Esophagus squamous epithelium (tissue), 5 donors: ENCODE results near the gene MEF2D. TPM values are rescaled to one million over a fixed set of nuclear protein-coding genes. Genes with fewer than 3 reads are reported as not detected.

Experiments
- DNase-seq: peaks from one replicate; lab custom pipeline; 2025; lab: John Stamatoyannopoulos, UW
- H3K27ac ChIP-seq, 4 donors: fragments of 200-600 bp; sonication (generic); one replicate each; pipeline ENCODE4 v1.5.1; 2016 to 2019; ENCODE audit warnings: mild to moderate bottlenecking in 1 of 4
- H3K27me3 ChIP-seq, 4 donors: fragments of 200-600 bp; sonication (generic); 1 replicate in 3 of 4; 2 replicates in 1 of 4; pipeline versions ENCODE4 v1.5.1 to v1.6.0; 2017 to 2021; ENCODE audit warnings: antibody characterized with exemption in 1 of 4
- H3K36me3 ChIP-seq, 3 donors: fragments of 200-600 bp; sonication (generic); one replicate each; pipeline ENCODE4 v1.5.1; 2016 to 2019
- H3K4me1 ChIP-seq, 3 donors: fragments of 200-600 bp; sonication (generic); one replicate each; pipeline ENCODE4 v1.5.1; 2017 to 2019
- H3K4me3 ChIP-seq, 4 donors: fragments of 200-600 bp; sonication (generic); 1 replicate in 3 of 4; 2 replicates in 1 of 4; pipeline ENCODE4 v1.5.1; 2016 to 2019; ENCODE audit warnings: mild to moderate bottlenecking in 2 of 4, moderate library complexity in 1 of 4
- H3K9me3 ChIP-seq, 3 donors: fragments of 200-600 bp; sonication (generic); one replicate each; pipeline ENCODE4 v1.5.1; 2016 to 2019
- POLR2A ChIP-seq, 4 donors: fragments of 450-650 bp; IDR thresholded peaks; one replicate each; pipeline ENCODE4 v1.6.1; 2017; ENCODE audit warnings: antibody characterized with exemption in 4 of 4, mild to moderate bottlenecking in 4 of 4, moderate library complexity in 3 of 4
- WGBS, 2 donors: methylation state at CpG; one replicate each; pipeline ENCODE4 v1.1.5; 2018; 5-methylcytosine and 5-hydroxymethylcytosine counted together
- intact Hi-C: fragments of 100-400 bp; cut with DNase I; formaldehyde crosslinking; loops from one replicate; pipeline ENCODE4 v1.15.0; 2022
- total RNA-seq, 4 donors: library from RNA; depleted of rRNA; stranded (reverse); fragments of >200 nt; gene quantifications; one replicate each; pipeline ENCODE4 v1.1.0, GENCODE V29; 2016
- TF ChIP-seq, protein P1 (sequence below), 6 experiments: fragments of 450-650 bp in 4 of 6; fragments of 200-600 bp in 2 of 6; sonication (generic) in 2 of 6; IDR thresholded peaks; one replicate each; pipeline ENCODE4 v1.5.1; 2016 to 2019; ENCODE audit warnings: antibody characterized with exemption in 6 of 6, mild to moderate bottlenecking in 4 of 6, moderate library complexity in 4 of 6
- donor health status: DM: yes; HTN: yes; CAD: no.

MEF2D gene
- total RNA-seq, 4 donors from 2014 or later, result 9.1 to 30.1 (median 12.1) TPM

DNA sequence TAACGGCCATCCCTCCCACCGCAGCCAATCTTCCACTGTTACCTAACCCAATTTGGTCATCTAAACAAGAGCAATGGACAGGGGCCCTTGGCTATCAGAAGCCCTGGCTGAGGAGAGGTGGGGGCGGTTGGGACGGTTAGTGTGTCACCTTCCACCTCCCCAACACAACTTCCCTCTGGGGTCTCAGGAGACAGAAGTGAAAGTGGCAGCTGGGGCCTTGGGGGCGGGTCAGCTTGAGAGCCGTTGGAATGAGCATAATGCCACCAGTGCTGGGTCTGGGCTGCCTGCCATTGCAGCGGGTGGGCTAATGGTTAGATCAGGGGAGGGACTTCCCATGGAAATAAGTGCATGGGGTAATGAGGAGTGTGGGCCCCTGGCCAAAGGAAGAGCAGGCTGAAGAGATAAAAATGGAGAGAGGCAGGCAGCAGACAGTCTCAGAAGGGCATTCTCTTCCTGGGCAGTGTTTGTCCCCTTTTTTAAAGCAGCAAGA is 7.9 kb downstream of the MEF2D start:
- peaks cover 86 to 100% (median 100%) of the 10 kb centered on the region in 3 donors for H3K4me1 ChIP-seq
- H3K27me3 ChIP-seq, result no peaks in the 10 kb centered on the region
- peak overlapping the region; percentile 1 to 100 (median 84) for H3K27ac ChIP-seq
- H3K4me3 ChIP-seq, result peak overlapping the region in 1 of 4 donors; percentile 13
- no peak for TF ChIP-seq POLR2A (IDR thresholded peaks at IDR 0.05)
- TF ChIP-seq, protein P1, sequence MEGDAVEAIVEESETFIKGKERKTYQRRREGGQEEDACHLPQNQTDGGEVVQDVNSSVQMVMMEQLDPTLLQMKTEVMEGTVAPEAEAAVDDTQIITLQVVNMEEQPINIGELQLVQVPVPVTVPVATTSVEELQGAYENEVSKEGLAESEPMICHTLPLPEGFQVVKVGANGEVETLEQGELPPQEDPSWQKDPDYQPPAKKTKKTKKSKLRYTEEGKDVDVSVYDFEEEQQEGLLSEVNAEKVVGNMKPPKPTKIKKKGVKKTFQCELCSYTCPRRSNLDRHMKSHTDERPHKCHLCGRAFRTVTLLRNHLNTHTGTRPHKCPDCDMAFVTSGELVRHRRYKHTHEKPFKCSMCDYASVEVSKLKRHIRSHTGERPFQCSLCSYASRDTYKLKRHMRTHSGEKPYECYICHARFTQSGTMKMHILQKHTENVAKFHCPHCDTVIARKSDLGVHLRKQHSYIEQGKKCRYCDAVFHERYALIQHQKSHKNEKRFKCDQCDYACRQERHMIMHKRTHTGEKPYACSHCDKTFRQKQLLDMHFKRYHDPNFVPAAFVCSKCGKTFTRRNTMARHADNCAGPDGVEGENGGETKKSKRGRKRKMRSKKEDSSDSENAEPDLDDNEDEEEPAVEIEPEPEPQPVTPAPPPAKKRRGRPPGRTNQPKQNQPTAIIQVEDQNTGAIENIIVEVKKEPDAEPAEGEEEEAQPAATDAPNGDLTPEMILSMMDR (IDR thresholded peaks at IDR 0.05), result no peak
- intact Hi-C loops, result no loop called here
- 49 to 50% methylated on average over 6 to 7 of the region's 7 CpGs for WGBS, 2 donors
- DNase-seq, result no peak
- H3K9me3 ChIP-seq, result no peaks in the 10 kb centered on the region
- peaks cover 0 to 23% (median 0%) of the 10 kb centered on the region in 3 donors for H3K36me3 ChIP-seq

DNA sequence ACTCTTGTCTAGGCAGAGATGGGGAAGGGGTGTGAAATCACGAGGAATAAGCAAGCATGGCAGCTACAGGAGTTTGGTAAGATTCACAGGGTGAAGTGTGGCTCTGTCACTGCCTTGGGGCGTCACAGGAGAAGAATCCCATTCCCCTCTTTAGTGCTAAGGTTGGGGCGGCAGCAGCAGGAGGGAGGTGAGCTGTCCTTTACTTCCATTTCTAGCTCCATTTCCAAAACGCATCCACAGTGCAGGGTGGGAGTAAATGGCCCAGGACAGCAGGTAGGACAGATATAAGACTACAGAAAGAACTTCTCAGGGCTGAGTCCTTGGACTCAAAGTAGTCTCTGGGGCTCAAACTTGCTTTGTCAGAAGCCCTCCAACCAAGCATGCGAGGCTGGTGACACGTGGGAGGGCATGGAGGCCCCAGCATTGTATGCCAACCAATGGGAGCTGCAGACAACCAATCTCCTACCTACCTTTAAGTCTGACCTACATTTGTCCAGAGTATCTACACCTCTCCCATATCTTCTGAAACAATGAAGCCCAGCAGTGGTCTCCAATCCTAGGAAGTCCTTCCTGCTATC is 8.5 kb downstream of the MEF2D start:
- intact Hi-C loops, result no loop called here
- peak overlapping the region in 1 of 4 donors; percentile 13 for H3K4me3 ChIP-seq
- no peaks in the 10 kb centered on the region for H3K9me3 ChIP-seq
- DNase-seq, result no peak
- WGBS, 2 donors, result 57 to 86% methylated on average over 3 to 6 of the region's 6 CpGs
- TF ChIP-seq, protein P1 (IDR thresholded peaks at IDR 0.05), result no peak
- no peak for TF ChIP-seq POLR2A (IDR thresholded peaks at IDR 0.05)
- peaks cover 85 to 100% (median 97%) of the 10 kb centered on the region in 3 donors for H3K4me1 ChIP-seq
- H3K27me3 ChIP-seq, result no peaks in the 10 kb centered on the region
- peaks cover 0 to 23% (median 0%) of the 10 kb centered on the region in 3 donors for H3K36me3 ChIP-seq
- peak overlapping the region; percentile 1 to 100 (median 84) for H3K27ac ChIP-seq

GRCh38 chr1:156491151-156491949 is 9.2 kb downstream of the MEF2D start:
- Histone ChIP-seq H3K36me3 (peaks cover 0 to 23% (median 0%) of the 10 kb centered on the region in 3 donors), H3K9me3 (no peaks in the 10 kb centered on the region), H3K4me3 (peak overlapping the region in 1 of 4 donors; percentile 52), H3K4me1 (peaks cover 79 to 100% (median 90%) of the 10 kb centered on the region in 3 donors), H3K27me3 (no peaks in the 10 kb centered on the region), H3K27ac (peak overlapping the region; percentile 49 to 100 (median 84))
- 70 to 71% methylated on average over 6 of the region's 6 CpGs for WGBS, 2 donors
- TF ChIP-seq, protein P1 (IDR thresholded peaks at IDR 0.05), result no peak
- intact Hi-C loops, result no loop called here
- no peak for DNase-seq

- H3K4me3 ChIP-seq, result peak overlapping the region in 3 of 4 donors; percentile 3 to 52 (median 25)
- peaks cover 70 to 100% (median 81%) of the 10 kb centered on the region in 3 donors for H3K4me1 ChIP-seq
- intact Hi-C loops, result no loop called here
- H3K27me3 ChIP-seq, result no peaks in the 10 kb centered on the region
- DNase-seq, result no peak
- 17% methylated on average over 6 of the region's 10 CpGs; no CpG with 5 or more reads in 1 of the 2 donors for WGBS, 2 donors
- peak overlapping the region; percentile 49 to 100 (median 84) for H3K27ac ChIP-seq
- H3K36me3 ChIP-seq, result peaks cover 0 to 23% (median 0%) of the 10 kb centered on the region in 3 donors
- no peak for TF ChIP-seq POLR2A (IDR thresholded peaks at IDR 0.05)
- TF ChIP-seq, protein P1 (IDR thresholded peaks at IDR 0.05), result peak in 2 of 6 experiments; percentile 15 to 16
- H3K9me3 ChIP-seq, result no peaks in the 10 kb centered on the region
These were observed 10.1 kb downstream of the MEF2D start for GRCh38 chr1:156490401-156491032.
